NCI-H2227 treated with DMSO at 0.1 percent for 48 hours (cell line): ENCODE measurements around the gene FRA10AC1.

Source experiments
- DNase-seq: peaks from one replicate; lab custom pipeline; 2025; lab: John Stamatoyannopoulos, UW

The FRA10AC1 gene

DNA sequence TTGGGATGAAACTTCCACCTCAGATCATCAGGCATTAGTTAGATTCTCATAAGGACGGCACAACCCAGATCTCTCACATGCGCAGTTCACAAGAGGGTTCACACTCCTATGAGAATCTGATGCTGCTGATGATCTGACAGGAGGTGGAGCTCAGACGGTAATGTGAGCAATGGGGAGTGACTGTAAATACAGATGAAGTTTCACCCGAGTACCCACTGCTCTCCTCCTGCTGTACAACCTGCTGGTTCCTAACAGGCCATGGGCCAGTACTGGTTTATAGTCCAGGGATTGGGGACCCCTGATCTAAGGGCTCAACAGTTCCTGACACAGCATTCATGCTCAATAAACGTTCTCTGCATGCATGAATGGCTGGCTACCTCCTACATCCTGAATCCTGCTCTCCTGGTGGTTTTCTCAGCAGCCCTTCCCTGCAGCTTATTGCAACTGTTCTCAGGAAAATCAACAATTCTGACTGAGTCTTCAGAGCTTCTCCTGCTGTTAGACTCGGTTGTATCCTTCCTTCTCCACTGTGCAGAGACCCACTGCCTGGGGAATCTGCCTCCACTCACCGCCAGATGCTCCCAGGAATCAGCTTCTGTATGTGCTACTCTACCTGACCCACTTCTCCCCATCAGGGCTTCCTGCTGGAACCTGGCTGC lies 72.6 kb downstream of the FRA10AC1 start:
- DNase-seq: no peak

DNA sequence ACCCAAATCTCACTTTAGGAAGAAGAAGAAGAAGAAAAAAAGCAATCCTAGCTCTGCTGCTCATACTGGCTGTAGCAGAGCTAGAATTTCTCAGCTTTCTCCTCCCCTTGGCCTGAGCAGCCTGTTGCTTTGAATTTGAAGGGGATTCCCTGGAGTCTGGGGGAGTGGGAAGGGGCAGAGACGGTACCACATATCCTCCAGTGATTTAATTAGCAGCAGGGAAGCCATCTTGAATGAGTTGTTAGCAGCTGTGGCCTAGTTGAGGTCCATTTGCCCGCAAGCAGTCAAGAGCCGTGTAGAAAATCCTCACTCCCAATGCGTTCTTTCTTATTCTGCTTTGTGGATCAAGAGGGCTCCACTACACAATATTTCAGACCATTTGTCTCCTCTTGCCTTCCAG lies 73.5 kb downstream of the FRA10AC1 start:
- DNase-seq: no peak

DNA sequence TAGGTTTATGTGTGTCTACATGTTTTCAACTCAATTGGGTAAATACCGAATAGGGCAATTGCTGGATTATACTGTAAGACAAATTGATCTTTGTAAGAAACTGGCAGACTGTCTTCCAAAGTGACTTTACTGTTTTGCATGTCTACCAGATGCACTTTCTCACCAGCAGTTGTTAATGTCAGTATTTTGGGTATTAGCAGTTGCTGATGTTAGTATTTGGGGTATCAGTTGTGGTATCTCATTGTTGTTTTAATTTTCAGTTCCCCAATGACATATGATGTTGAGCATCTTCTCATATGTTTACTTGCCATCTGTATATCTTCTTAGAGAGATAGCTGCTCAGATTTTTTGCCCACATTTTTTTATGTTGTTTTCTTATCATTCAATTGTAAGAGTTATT lies 79.5 kb downstream of the FRA10AC1 start:
- DNase-seq: no peak

DNA sequence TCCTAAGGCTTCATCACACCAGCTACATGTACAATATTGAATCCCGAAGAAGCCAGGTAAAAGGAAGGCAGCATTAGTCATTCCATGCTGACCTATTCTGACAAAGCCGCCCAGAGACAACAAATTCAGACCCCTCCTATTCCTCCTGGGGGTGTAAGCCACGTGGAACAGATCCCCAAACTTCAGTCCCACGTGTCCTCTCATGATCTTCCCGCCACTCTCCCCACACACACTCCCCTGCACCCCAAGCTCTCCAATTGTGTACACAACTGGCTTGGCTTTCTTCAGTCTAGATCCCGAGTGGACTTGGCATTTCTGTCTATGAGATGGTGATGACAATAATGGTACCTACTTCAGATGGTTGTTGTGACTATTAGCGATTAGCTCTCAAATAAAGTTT lies 81.5 kb downstream of the FRA10AC1 start:
- DNase-seq: no peak
